Upper lobe of left lung (tissue), 4 donors: ENCODE results near the gene SCPEP1.

Experiments used
- CTCF ChIP-seq, 6 experiments: fragments of 450-650 bp in 4 of 6; fragments of 200-600 bp in 2 of 6; sonication (generic) in 2 of 6; IDR thresholded peaks; one replicate each; pipeline ENCODE4 v1.5.1; 2016 to 2019; ENCODE audit warnings: antibody characterized with exemption in 6 of 6
- EP300 ChIP-seq, 4 donors: sonication (generic); formaldehyde crosslinking; IDR thresholded peaks; one replicate each; pipeline ENCODE4 v1.5.1; 2017; ENCODE audit warnings: antibody characterized with exemption in 4 of 4, control low read depth in 2 of 4

DNA sequence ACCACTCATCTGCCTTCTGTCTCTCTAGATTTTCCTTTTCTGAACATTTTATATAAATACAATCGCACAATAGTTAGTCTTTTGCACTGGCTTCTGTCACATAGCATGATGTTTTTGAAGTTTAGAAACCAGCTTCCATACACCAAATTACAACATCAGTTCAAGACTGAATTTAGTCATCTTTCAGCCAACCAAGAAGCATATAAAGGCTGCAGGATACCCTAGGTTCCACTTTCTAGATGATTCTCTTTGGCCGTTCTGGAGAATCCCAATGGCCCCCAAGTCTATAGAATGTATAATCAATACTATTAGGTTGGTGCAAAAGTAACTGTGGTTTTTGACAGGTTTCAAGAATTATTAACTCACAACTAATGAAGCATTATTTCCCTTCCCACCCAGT lies 19.4 kb downstream of the SCPEP1 start:
- TF ChIP-seq EP300 (IDR thresholded peaks at IDR 0.05) (no peak), CTCF (IDR thresholded peaks at IDR 0.05) (no peak)
